K562 (cell line): ENCODE measurements around the gene RNPEP. TPM values are rescaled to one million over a fixed set of nuclear protein-coding genes. Genes with fewer than 3 reads are reported as not detected.

Experiments used
- ARHGAP35 ChIP-seq: fragments of 450-650 bp; IDR thresholded peaks from 2 replicates; pipeline ENCODE4 v1.6.1; 2018; ENCODE audit not compliant: partially characterized antibody
- ELF4 ChIP-seq: fragments of 450-650 bp; formaldehyde crosslinking; IDR thresholded peaks from 2 replicates; pipeline ENCODE4 v1.4.0; 2022; ENCODE audit warnings: missing genetic modification characterization
- ESRRB ChIP-seq: fragments of 250-450 bp; sonication (Bioruptor Pico); IDR thresholded peaks from 2 replicates; pipeline ENCODE4 v1.5.0; 2020; ENCODE audit warnings: mild to moderate bottlenecking, moderate library complexity, borderline replicate concordance
- FOSL1 ChIP-seq: fragments of 200-800 bp; sonication (Bioruptor generic); conservative IDR thresholded peaks from 2 replicates; pipeline ENCODE4 v1.6.1; 2016; ENCODE audit warnings: missing genetic modification characterization, missing compliant biosample characterization
- NFE2L1 ChIP-seq: fragments of 450-650 bp; IDR thresholded peaks from 2 replicates; pipeline ENCODE4 v1.6.1; 2016; ENCODE audit warnings: missing genetic modification characterization, low read depth, mild to moderate bottlenecking, missing compliant biosample characterization, moderate library complexity, borderline replicate concordance
- NFIC ChIP-seq: fragments of 450-650 bp; IDR thresholded peaks from 2 replicates; pipeline ENCODE4 v1.6.1; 2017; ENCODE audit warnings: mild to moderate bottlenecking, inconsistent platforms
- NFIX ChIP-seq: fragments of 250-450 bp; sonication (Bioruptor Pico); IDR thresholded peaks from 2 replicates; pipeline ENCODE4 v1.4.0; 2020; ENCODE audit warnings: low read depth, mild to moderate bottlenecking, moderate library complexity
- PHTF2 ChIP-seq: fragments of 250-450 bp; sonication (Bioruptor Pico); IDR thresholded peaks from 2 replicates; pipeline ENCODE4 v1.5.0; 2021; ENCODE audit warnings: mild to moderate bottlenecking
- POLR3A ChIP-seq: IDR thresholded peaks from 2 replicates; pipeline ENCODE4 v1.6.1; 2011; ENCODE audit warnings: borderline replicate concordance, mild to moderate bottlenecking, moderate library complexity; ENCODE audit not compliant: insufficient read length, insufficient read depth; ENCODE audit errors: extremely low read depth
- SAFB2 ChIP-seq: fragments of 200-400 bp; formaldehyde crosslinking; IDR thresholded peaks from 2 replicates; pipeline ENCODE4 v1.6.1; 2018; ENCODE audit warnings: borderline replicate concordance, low read length, low read depth, moderate library complexity; ENCODE audit not compliant: severe bottlenecking
- TEAD2 ChIP-seq: fragments of 450-650 bp; IDR thresholded peaks from 2 replicates; pipeline ENCODE4 v1.6.1; 2016; ENCODE audit warnings: missing genetic modification characterization, control low read depth, missing compliant biosample characterization
- XRCC4 ChIP-seq: IDR thresholded peaks from one replicate; pipeline ENCODE4 v1.6.1; 2011; ENCODE audit not compliant: insufficient read depth, insufficient read length; ENCODE audit errors: extremely low read depth
- ZKSCAN1 ChIP-seq: fragments of 150-350 bp; IDR thresholded peaks from 2 replicates; pipeline ENCODE4 v1.6.1; 2016; ENCODE audit warnings: low read depth, low read length
- ZNF134 ChIP-seq: fragments of 250-450 bp; sonication (Bioruptor Pico); conservative IDR thresholded peaks from 2 replicates; pipeline ENCODE4 v1.4.0; 2020
- ZNF146 ChIP-seq: IDR thresholded peaks from one replicate; pipeline ENCODE4 v1.6.1; 2018; ENCODE audit warnings: missing compliant biosample characterization; ENCODE audit not compliant: unreplicated experiment
- ZNF165 ChIP-seq: fragments of 250-450 bp; sonication (Bioruptor Pico); IDR thresholded peaks from 2 replicates; pipeline ENCODE4 v1.4.0; 2020; ENCODE audit warnings: borderline replicate concordance
- ZNF212 ChIP-seq: fragments of 450-650 bp; formaldehyde crosslinking; IDR thresholded peaks from 2 replicates; pipeline ENCODE4 v1.4.0; 2020; ENCODE audit warnings: mild to moderate bottlenecking
- ZNF263 ChIP-seq: sonication (generic); formaldehyde crosslinking; IDR thresholded peaks from 2 replicates; pipeline ENCODE4 v1.8.0; 2022; ENCODE audit warnings: mild to moderate bottlenecking, missing genetic modification reagents, borderline replicate concordance
- ZNF589 ChIP-seq: fragments of 200-800 bp; sonication (Bioruptor generic); IDR thresholded peaks from 2 replicates; pipeline ENCODE4 v1.6.1; 2016; ENCODE audit warnings: low read depth, missing genetic modification characterization, missing compliant biosample characterization
- polyA plus RNA-seq, 8 experiments: library from polyadenylated mRNA; depleted of rRNA in 4 of 8; stranded (reverse) in 5 of 8; unstranded in 3 of 8; fragments of >200 nt; fragmentation: Nextera tagmentation in 2 of 8; fragmentation: Illumina TruSeq in 1 of 8; extraction: Ambion mirVana in 2 of 8; extraction: Trizol in 1 of 8; gene quantifications; 2 replicates each; pipeline versions ENCODE4 v1.2.1 to v1.2.3, GENCODE V29; 2011 to 2014; ENCODE audit warnings: inconsistent platforms in 1 of 8, missing spikeins in 1 of 8
- total RNA-seq, 7 experiments: library from RNA; depleted of rRNA in 6 of 7; stranded (reverse); fragments of >200 nt in 6 of 7; fragmentation: Illumina TruSeq in 2 of 7; extraction: Trizol in 2 of 7; gene quantifications; 2 replicates each; pipeline versions ENCODE4 v1.2.1 to v1.2.3, GENCODE V29; 2011 to 2021; ENCODE audit warnings: low replicate concordance in 1 of 7
- TF ChIP-seq, protein P1 (sequence below): sonication (generic); formaldehyde crosslinking; IDR thresholded peaks from 2 replicates; pipeline ENCODE4 v1.8.1; 2023; ENCODE audit warnings: mild to moderate bottlenecking, missing genetic modification reagents, moderate library complexity
- TF ChIP-seq, protein P2 (sequence below): IDR thresholded peaks from 2 replicates; pipeline ENCODE4 v1.6.1; 2012; ENCODE audit warnings: low read depth, low read length, improper control_type of control experiment, borderline replicate concordance
- TF ChIP-seq, protein P3 (sequence below): fragments of 250-450 bp; sonication (Bioruptor Pico); IDR thresholded peaks from 2 replicates; pipeline ENCODE4 v1.4.0; 2020; ENCODE audit warnings: mild to moderate bottlenecking, moderate library complexity, borderline replicate concordance

RNPEP gene
- total and polyA plus RNA-seq, 9 of the 15 experiments (the other 6 are each of a cell fraction or from before 2014, with no cell fraction given): 27.5 to 131 (median 63.4) TPM

DNA sequence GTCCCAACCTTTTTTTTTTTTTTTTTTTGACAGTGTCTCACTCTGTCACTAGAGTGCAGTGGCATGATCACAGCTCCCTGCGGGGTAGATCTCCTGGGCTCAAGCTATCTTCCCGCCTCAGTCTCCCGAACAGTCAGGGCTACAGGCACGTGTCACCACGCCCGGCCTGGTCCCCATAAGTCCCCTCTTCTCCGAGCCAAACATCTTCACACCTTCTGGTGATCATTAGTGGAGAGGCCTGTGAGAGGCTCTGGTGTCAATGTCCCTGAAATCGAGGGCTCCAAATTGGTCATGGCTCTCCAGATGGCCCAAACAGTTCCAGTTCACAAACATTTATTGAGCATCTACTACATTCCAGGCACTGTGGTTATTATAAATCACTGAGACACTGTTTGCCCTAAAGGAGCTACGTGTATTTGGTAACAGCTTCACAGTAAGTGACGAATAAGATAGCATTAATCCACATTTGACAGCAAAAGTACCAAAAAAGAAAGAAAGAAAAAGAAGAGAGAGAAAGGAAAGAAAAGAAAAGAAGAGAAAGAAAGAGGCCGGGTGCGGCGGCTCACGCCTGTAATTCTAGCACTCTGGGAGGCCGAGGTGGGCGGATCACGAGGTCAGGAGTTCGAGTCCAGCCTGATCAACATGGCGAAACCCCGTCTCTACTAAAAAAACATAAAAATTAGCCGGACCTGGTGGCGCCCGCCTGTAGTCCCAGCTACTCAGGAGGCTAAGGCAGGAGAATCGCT lies 28.0 kb upstream of the RNPEP start (continued):
- TF ChIP-seq, protein P1, sequence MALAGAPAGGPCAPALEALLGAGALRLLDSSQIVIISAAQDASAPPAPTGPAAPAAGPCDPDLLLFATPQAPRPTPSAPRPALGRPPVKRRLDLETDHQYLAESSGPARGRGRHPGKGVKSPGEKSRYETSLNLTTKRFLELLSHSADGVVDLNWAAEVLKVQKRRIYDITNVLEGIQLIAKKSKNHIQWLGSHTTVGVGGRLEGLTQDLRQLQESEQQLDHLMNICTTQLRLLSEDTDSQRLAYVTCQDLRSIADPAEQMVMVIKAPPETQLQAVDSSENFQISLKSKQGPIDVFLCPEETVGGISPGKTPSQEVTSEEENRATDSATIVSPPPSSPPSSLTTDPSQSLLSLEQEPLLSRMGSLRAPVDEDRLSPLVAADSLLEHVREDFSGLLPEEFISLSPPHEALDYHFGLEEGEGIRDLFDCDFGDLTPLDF (CRISPR knock-in tag): peak; percentile 31; the same call in 1 of the 2 replicates
- TF ChIP-seq ZNF134 (CRISPR knock-in tag) (no peak), ZNF146 (CRISPR knock-in tag) (no peak), NFIX (CRISPR knock-in tag) (no peak), FOSL1 (no peak), SAFB2 (no peak), ZNF263 (CRISPR knock-in tag) (no peak), ZNF589 (CRISPR knock-in tag) (no peak; the same call in 1 of the 2 replicates), ZNF165 (CRISPR knock-in tag) (no peak), ZKSCAN1 (no peak), ESRRB (CRISPR knock-in tag) (no peak), TEAD2 (tag) (no peak), ELF4 (CRISPR knock-in tag) (no peak), ZNF212 (CRISPR knock-in tag) (no peak), POLR3A (no peak), NFIC (no peak), ARHGAP35 (no peak), XRCC4 (no peak), PHTF2 (CRISPR knock-in tag) (no peak), NFE2L1 (tag) (no peak)
- TF ChIP-seq, protein P2, sequence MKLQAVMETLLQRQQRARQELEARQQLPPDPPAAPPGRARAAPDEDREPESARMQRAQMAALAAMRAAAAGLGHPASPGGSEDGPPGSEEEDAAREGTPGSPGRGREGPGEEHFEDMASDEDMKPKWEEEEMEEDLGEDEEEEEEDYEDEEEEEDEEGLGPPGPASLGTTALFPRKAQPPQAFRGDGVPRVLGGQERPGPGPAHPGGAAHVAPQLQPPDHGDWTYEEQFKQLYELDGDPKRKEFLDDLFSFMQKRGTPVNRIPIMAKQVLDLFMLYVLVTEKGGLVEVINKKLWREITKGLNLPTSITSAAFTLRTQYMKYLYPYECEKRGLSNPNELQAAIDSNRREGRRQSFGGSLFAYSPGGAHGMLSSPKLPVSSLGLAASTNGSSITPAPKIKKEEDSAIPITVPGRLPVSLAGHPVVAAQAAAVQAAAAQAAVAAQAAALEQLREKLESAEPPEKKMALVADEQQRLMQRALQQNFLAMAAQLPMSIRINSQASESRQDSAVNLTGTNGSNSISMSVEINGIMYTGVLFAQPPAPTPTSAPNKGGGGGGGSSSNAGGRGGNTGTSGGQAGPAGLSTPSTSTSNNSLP: no peak
- TF ChIP-seq, protein P3, sequence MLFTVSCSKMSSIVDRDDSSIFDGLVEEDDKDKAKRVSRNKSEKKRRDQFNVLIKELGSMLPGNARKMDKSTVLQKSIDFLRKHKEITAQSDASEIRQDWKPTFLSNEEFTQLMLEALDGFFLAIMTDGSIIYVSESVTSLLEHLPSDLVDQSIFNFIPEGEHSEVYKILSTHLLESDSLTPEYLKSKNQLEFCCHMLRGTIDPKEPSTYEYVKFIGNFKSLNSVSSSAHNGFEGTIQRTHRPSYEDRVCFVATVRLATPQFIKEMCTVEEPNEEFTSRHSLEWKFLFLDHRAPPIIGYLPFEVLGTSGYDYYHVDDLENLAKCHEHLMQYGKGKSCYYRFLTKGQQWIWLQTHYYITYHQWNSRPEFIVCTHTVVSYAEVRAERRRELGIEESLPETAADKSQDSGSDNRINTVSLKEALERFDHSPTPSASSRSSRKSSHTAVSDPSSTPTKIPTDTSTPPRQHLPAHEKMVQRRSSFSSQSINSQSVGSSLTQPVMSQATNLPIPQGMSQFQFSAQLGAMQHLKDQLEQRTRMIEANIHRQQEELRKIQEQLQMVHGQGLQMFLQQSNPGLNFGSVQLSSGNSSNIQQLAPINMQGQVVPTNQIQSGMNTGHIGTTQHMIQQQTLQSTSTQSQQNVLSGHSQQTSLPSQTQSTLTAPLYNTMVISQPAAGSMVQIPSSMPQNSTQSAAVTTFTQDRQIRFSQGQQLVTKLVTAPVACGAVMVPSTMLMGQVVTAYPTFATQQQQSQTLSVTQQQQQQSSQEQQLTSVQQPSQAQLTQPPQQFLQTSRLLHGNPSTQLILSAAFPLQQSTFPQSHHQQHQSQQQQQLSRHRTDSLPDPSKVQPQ: no peak
